ENCODE results near the gene GP2. TPM values are rescaled to one million over a fixed set of nuclear protein-coding genes. Genes with fewer than 3 reads are reported as not detected.

Gene GP2
- total RNA-seq, 1 donor from 2014 or later, result not detected

DNA sequence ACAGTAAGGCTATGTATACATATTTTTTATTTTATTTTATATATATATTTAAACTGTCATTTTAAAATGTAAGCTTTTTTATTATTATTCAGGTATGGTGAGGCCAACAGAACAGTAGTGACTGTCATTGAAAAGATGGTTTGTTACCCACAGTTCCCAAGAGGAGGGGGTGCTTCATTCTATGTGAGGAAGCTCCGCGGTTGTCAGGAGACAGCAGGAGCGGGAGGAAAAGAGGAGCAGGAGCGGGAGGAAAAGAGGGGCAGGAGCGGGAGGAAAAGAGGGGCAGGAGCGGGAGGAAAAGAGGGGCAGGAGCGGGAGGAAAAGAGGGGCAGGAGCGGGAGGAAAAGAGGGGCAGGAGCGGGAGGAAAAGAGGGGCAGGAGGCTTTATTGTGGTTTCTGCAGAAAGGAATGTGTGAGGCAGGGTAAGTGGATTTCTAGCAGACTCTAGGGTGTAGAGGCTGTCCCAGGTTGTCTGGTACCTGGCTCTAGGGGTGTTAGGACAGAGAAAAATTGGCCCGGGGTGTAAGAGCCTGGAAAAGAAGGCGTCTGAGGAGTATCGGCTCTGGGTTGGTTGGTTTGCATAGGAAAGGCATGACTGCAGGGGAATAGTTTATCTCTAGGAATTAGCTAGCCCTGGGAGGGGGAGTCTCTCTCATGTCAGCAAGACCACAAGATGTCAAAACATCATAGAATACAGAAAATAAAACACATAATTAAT lies 64.0 kb downstream of the GP2 start:
- no peak for DNase-seq (ENCODE audit: extremely low spot score, unreplicated experiment)

DNA sequence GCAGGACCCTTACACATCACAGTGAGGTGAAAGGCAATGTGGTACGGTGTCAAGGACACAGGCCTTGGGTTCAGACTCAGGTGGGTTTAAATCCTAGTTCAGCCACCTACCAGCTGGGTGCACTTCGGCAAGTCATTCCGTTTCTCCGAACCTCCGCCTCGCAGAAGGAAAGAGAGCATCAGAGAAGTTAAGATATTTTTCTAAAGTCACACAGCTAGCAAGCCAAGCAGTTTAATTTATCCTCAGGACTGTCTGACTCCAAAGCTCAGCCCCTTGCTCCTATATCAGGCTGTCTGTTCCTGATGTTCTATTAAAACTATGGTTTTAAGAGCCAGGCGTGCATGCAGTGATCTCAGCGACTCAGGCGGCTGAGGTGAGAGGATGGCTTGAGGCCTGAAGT lies 65.1 kb downstream of the GP2 start:
- DNase-seq (ENCODE audit: extremely low spot score, unreplicated experiment), result no peak
- Mint-ChIP-seq H3K27me3 (ENCODE audit: unreplicated experiment) (no peaks in the 10 kb centered on the region), H3K9me3 (ENCODE audit: unreplicated experiment) (peaks cover 9% of the 10 kb centered on the region), H3K4me3 (ENCODE audit: unreplicated experiment) (no peak overlapping the region), H3K36me3 (ENCODE audit: unreplicated experiment) (no peaks in the 10 kb centered on the region), H3K4me1 (ENCODE audit: unreplicated experiment) (no peaks in the 10 kb centered on the region), H3K27ac (ENCODE audit: unreplicated experiment) (no peak overlapping the region)
- TF ChIP-seq, protein P1, sequence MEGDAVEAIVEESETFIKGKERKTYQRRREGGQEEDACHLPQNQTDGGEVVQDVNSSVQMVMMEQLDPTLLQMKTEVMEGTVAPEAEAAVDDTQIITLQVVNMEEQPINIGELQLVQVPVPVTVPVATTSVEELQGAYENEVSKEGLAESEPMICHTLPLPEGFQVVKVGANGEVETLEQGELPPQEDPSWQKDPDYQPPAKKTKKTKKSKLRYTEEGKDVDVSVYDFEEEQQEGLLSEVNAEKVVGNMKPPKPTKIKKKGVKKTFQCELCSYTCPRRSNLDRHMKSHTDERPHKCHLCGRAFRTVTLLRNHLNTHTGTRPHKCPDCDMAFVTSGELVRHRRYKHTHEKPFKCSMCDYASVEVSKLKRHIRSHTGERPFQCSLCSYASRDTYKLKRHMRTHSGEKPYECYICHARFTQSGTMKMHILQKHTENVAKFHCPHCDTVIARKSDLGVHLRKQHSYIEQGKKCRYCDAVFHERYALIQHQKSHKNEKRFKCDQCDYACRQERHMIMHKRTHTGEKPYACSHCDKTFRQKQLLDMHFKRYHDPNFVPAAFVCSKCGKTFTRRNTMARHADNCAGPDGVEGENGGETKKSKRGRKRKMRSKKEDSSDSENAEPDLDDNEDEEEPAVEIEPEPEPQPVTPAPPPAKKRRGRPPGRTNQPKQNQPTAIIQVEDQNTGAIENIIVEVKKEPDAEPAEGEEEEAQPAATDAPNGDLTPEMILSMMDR (IDR thresholded peaks at IDR 0.05), result no peak

More for the DNA sequence above, 64.0 kb downstream of the GP2 start:
- TF ChIP-seq, protein P1 (IDR thresholded peaks at IDR 0.05), result no peak
- Mint-ChIP-seq H3K9me3 (ENCODE audit: unreplicated experiment) (peaks cover 9% of the 10 kb centered on the region), H3K36me3 (ENCODE audit: unreplicated experiment) (no peaks in the 10 kb centered on the region), H3K4me1 (ENCODE audit: unreplicated experiment) (no peaks in the 10 kb centered on the region), H3K27me3 (ENCODE audit: unreplicated experiment) (no peaks in the 10 kb centered on the region), H3K27ac (ENCODE audit: unreplicated experiment) (no peak overlapping the region), H3K4me3 (ENCODE audit: unreplicated experiment) (no peak overlapping the region)

DNA sequence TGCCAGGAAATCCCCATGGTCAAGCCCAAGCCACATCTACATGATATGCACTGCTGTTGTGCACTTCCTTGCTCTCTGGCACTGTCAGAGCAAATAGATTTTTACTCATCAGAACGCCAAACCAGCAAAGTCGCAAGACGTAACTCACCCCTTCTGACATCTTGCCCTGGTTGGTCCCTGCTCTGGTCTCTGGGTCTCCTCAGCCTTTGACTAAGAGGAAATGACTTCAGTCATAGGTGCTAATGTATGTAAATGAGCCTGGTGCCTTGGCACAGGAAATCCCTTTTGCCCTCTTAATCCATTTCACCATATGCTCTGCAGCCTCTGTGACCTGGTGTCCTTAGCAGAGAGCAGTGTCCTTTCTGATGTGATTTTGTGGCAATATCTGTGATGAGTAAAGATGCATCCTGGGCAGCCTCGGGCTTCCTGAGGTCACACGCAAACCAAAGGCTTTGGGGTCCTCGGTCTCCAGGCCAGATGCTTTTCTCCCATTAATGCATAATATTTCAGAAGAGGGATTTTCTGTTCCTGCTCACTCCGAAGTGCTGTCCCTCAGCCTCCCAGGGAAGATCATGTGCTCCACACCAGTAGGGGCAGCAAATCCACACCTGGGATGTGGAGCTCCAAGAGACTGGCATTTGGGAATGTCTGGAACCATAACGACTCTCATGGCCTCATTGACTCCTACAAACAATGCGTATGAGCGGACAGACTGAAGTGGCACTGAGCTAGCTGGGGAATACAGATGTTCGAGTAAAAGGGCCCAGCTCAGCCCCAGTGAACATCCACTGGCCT lies 66.9 kb downstream of the GP2 start:
- Mint-ChIP-seq H3K27ac (ENCODE audit: unreplicated experiment) (no peak overlapping the region), H3K27me3 (ENCODE audit: unreplicated experiment) (no peaks in the 10 kb centered on the region), H3K9me3 (ENCODE audit: unreplicated experiment) (peaks cover 16% of the 10 kb centered on the region), H3K36me3 (ENCODE audit: unreplicated experiment) (no peaks in the 10 kb centered on the region), H3K4me3 (ENCODE audit: unreplicated experiment) (no peak overlapping the region), H3K4me1 (ENCODE audit: unreplicated experiment) (no peaks in the 10 kb centered on the region)
- TF ChIP-seq, protein P1 (IDR thresholded peaks at IDR 0.05), result no peak
- DNase-seq (ENCODE audit: extremely low spot score, unreplicated experiment), result no peak

Other genes starting within 250 kb of the GP2 start
- gene UMOD, start 25.2 kb upstream of the GP2 start, total RNA-seq, result not detected in 2 replicates
- not detected in 2 replicates for gene PDILT, start 77.2 kb upstream of the GP2 start, total RNA-seq
- gene ACSM5, start 82.0 kb upstream of the GP2 start, total RNA-seq, result 2.3 and 2.7 TPM in 2 replicates
- gene ACSM2A, start 124.0 kb upstream of the GP2 start, total RNA-seq, result not detected in 2 replicates
- gene ACSM2B, start 248.9 kb upstream of the GP2 start, total RNA-seq, result not detected in 2 replicates